DOHH2 (cell line): ENCODE results near the gene RNF207.

Experiments
- H3F3A ChIP-seq: fragments of 200-600 bp; sonication (generic), shearing (Covaris generic); 2 replicates; pipeline ENCODE4 v1.6.0; 2016; ENCODE audit warnings: antibody characterized with exemption, mild to moderate bottlenecking; ENCODE audit not compliant: control insufficient read depth, insufficient read depth
- H3K27ac ChIP-seq: fragments of 200-600 bp; sonication (generic); 2 replicates; pipeline ENCODE4 v1.5.1; 2014; ENCODE audit warnings: low read depth, mild to moderate bottlenecking, low read length, moderate library complexity
- H3K27me3 ChIP-seq: fragments of 200-600 bp; sonication (generic); 2 replicates; pipeline ENCODE4 v1.6.1; 2014; ENCODE audit warnings: mild to moderate bottlenecking, low read length, mixed read lengths; ENCODE audit not compliant: control insufficient read depth
- H3K36me3 ChIP-seq: fragments of 200-600 bp; sonication (generic); 2 replicates; pipeline ENCODE4 v1.6.1; 2014; ENCODE audit warnings: mild to moderate bottlenecking, low read length, moderate library complexity, mixed read lengths; ENCODE audit not compliant: control insufficient read depth
- H3K4me1 ChIP-seq: fragments of 200-600 bp; sonication (generic); 2 replicates; pipeline ENCODE4 v1.6.1; 2014; ENCODE audit warnings: mild to moderate bottlenecking, low read length, mixed read lengths; ENCODE audit not compliant: control insufficient read depth
- H3K4me2 ChIP-seq: fragments of 200-600 bp; sonication (generic); 2 replicates; pipeline ENCODE4 v1.6.0; 2014; ENCODE audit warnings: mild to moderate bottlenecking, low read length, moderate library complexity
- H3K4me3 ChIP-seq: fragments of 200-600 bp; sonication (generic); 2 replicates; pipeline ENCODE4 v1.5.1; 2014; ENCODE audit warnings: mild to moderate bottlenecking, low read length, mixed read lengths
- H3K79me2 ChIP-seq: fragments of 200-600 bp; sonication (generic); 2 replicates; pipeline ENCODE4 v1.6.1; 2014; ENCODE audit warnings: mild to moderate bottlenecking, low read length, mixed read lengths; ENCODE audit not compliant: control insufficient read depth
- H3K9me2 ChIP-seq: fragments of 200-600 bp; sonication (generic); replicated peaks from 2 replicates; pipeline ENCODE4 v1.6.1; 2014; ENCODE audit warnings: mild to moderate bottlenecking, low read length, mixed read lengths; ENCODE audit not compliant: control insufficient read depth
- H3K9me3 ChIP-seq: fragments of 200-600 bp; sonication (generic); 2 replicates; pipeline ENCODE4 v1.6.1; 2014; ENCODE audit warnings: antibody characterized with exemption, low read length, mixed read lengths; ENCODE audit not compliant: control insufficient read depth, insufficient read depth
- H4K20me1 ChIP-seq: fragments of 200-600 bp; sonication (generic); 2 replicates; pipeline ENCODE4 v1.6.0; 2014; ENCODE audit warnings: low read depth, mild to moderate bottlenecking, antibody characterized with exemption, low read length, moderate library complexity; ENCODE audit not compliant: control insufficient read depth, insufficient read depth
- EZH2phosphoT487 ChIP-seq: fragments of 200-600 bp; sonication (generic); IDR thresholded peaks from 2 replicates; pipeline ENCODE4 v1.6.1; 2017; ENCODE audit warnings: borderline replicate concordance, mild to moderate bottlenecking, antibody characterized with exemption, low read length, moderate library complexity, mixed read lengths
- TF ChIP-seq, protein P1 (sequence below): fragments of 200-600 bp; sonication (generic); IDR thresholded peaks from one replicate; pipeline ENCODE4 v1.5.1; 2014; ENCODE audit warnings: antibody characterized with exemption, mild to moderate bottlenecking, low read depth, low read length; ENCODE audit not compliant: poor library complexity, severe bottlenecking

The RNF207 gene, protein sequence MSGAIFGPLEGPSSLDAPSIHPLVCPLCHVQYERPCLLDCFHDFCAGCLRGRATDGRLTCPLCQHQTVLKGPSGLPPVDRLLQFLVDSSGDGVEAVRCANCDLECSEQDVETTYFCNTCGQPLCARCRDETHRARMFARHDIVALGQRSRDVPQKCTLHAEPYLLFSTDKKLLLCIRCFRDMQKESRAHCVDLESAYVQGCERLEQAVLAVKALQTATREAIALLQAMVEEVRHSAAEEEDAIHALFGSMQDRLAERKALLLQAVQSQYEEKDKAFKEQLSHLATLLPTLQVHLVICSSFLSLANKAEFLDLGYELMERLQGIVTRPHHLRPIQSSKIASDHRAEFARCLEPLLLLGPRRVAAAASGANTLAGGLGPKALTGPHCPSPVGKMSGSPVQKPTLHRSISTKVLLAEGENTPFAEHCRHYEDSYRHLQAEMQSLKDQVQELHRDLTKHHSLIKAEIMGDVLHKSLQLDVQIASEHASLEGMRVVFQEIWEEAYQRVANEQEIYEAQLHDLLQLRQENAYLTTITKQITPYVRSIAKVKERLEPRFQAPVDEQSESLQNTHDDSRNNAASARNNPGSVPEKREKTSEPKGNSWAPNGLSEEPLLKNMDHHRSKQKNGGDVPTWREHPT

DNA sequence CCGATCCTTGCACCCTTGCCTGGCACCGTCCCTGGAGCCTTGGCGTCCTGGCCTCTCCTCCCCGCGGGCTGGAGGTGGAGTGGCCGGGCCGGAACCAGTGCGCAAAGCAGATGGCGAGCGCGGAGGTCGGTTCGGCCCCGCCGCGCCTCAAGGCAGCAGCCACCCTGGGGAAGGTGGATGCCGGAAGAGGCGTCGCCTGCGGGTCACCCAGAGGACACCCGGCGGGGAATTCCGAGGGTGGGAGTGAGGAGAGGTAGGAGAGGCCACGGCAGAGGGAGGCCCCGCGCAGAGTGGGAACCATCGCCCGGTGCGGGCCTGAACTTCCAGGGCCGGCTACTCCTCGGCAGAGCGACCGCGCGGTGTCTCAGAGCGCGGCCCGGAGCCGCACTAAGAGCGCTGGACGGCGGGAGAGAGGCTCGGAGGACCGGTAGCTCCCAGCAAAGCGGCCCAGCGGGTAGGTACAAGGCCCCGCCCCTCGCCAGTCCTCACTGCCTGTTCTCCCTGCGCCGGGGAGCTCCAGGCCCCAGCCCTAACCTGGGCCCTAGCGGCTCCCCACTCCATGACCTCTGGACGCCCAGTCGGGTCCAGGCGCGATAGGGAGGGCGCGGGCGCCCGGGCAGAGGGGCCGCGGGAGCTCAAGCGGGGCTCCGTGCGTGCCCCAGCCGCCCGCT, at the start of gene RNF207:
TSS of gene RNF207 (plus strand) at position 271 of the 671 bp plus-strand sequence. CDS start 417 bp downstream, outside the sequence.
- Histone ChIP-seq H3K36me3 (no peaks in the 10 kb centered on the region), H3K9me3 (no peaks in the 10 kb centered on the region), H3K4me1 (peaks cover 13% of the 10 kb centered on the region), H3F3A (no peaks in the 10 kb centered on the region), H4K20me1 (no peaks in the 10 kb centered on the region), H3K4me2 (peak within 1 kb of the TSS; percentile 39), H3K79me2 (no peaks in the 10 kb centered on the region), H3K4me3 (no peak within 1 kb of the TSS; the same call in 1 of the 2 replicates), H3K27me3 (peaks cover 30% of the 10 kb centered on the region), H3K27ac (no peak within 1 kb of the TSS), H3K9me2 (no peaks in the 10 kb centered on the region)
- TF ChIP-seq, protein P1, sequence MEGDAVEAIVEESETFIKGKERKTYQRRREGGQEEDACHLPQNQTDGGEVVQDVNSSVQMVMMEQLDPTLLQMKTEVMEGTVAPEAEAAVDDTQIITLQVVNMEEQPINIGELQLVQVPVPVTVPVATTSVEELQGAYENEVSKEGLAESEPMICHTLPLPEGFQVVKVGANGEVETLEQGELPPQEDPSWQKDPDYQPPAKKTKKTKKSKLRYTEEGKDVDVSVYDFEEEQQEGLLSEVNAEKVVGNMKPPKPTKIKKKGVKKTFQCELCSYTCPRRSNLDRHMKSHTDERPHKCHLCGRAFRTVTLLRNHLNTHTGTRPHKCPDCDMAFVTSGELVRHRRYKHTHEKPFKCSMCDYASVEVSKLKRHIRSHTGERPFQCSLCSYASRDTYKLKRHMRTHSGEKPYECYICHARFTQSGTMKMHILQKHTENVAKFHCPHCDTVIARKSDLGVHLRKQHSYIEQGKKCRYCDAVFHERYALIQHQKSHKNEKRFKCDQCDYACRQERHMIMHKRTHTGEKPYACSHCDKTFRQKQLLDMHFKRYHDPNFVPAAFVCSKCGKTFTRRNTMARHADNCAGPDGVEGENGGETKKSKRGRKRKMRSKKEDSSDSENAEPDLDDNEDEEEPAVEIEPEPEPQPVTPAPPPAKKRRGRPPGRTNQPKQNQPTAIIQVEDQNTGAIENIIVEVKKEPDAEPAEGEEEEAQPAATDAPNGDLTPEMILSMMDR = no peak
- no peak for TF ChIP-seq EZH2phosphoT487

DNA sequence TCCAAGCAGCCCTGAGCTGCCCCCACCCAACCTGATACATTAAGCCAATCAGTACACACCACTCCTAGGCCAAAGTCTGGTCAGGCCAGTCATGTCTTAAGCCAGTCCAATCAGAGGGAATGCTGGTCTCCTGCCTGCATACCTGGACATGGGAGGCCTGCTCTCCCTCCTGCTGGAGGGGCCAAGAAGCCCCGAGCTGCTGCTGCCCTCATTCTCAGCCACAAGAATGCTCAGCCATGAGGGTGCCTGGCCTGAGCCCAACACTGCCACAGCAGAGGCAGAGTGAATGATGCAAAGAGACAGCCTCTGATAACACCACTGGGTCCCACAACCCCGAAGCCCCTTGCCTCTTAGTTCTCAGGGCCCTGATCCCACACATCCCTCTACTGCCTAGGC, 48.8 kb upstream of the RNF207 start:
- H3K4me2 ChIP-seq = no peak overlapping the region
- TF ChIP-seq, protein P1 = no peak
- TF ChIP-seq EZH2phosphoT487 = no peak
- H3K4me3 ChIP-seq = no peak overlapping the region
- H3K9me2 ChIP-seq = no peaks in the 10 kb centered on the region
- H4K20me1 ChIP-seq = no peaks in the 10 kb centered on the region
- no peak overlapping the region for H3K27ac ChIP-seq
- no peaks in the 10 kb centered on the region for H3F3A ChIP-seq
- no peaks in the 10 kb centered on the region for H3K79me2 ChIP-seq
- H3K27me3 ChIP-seq = no peaks in the 10 kb centered on the region
- H3K9me3 ChIP-seq = no peaks in the 10 kb centered on the region
- no peaks in the 10 kb centered on the region for H3K4me1 ChIP-seq
- no peaks in the 10 kb centered on the region for H3K36me3 ChIP-seq

DNA sequence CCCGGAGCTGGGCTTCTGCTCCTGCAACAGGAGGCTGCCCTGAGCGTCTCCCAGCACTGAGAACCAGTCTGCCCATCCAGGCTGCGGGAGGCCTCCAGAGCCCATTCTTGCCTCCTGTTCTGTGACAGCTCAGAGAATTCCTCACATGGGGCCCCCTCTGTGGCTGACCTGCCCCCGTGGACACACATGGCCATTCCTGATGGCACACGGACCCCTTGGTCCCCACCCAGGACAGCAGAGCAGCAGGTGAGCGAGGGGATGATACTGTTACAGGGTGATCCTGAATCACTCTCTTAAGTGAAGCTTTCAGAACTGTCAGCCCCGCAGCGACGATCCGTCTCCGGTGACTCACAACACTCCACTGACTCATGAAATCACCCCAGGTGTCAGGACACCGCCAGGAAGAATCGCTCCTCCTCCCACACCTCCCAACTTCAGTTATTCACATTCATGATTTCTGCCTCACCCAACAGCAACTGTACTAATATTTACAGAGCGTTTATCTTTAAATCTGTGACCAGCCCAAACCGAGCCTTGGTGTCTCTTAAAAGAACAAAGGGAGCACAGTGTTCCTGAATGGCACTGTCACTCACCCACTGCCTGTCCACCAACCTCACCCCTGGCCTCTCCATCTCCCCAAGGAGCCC, 48.3 kb upstream of the RNF207 start:
- Histone ChIP-seq H3K4me1 (no peaks in the 10 kb centered on the region), H3K36me3 (no peaks in the 10 kb centered on the region), H3K27me3 (no peaks in the 10 kb centered on the region), H3K9me2 (no peaks in the 10 kb centered on the region), H3K79me2 (no peaks in the 10 kb centered on the region), H3K4me3 (no peak overlapping the region), H4K20me1 (no peaks in the 10 kb centered on the region), H3K9me3 (no peaks in the 10 kb centered on the region), H3K27ac (no peak overlapping the region), H3F3A (no peaks in the 10 kb centered on the region), H3K4me2 (no peak overlapping the region)
- TF ChIP-seq, protein P1 = no peak
- TF ChIP-seq EZH2phosphoT487 = no peak
